ENCODE data around the gene LOXL4. TPM values are rescaled to one million over a fixed set of nuclear protein-coding genes. Genes with fewer than 3 reads are reported as not detected.

Gene LOXL4
- not detected for total RNA-seq
- 0.11 TPM for polyA plus RNA-seq (2013, experiment 1 of 2)
- polyA plus RNA-seq (2013, experiment 2 of 2): 0.53 TPM
- 0 to 0.79 (median 0) reads per million in 172 experiments for total RNA-seq

GRCh38 chr10:98267894-98268693 is at the start of gene LOXL4:
TSS of gene LOXL4 (minus strand) at chr10:98268194. CDS start at chr10:98263019, 5,175 bp downstream.
- Histone ChIP-seq H3K4me3 (ENCODE audit: low read length) (peak within 1 kb of the TSS; percentile 38), H3K27me3 (ENCODE audit: control insufficient read depth in 1 of 2, insufficient read depth in 2 of 2, low read length in 2 of 2) (peaks cover 29 to 35% of the 10 kb centered on the region in 2 experiments)
- H3K9me3 Mint-ChIP-seq: no peaks in the 10 kb centered on the region

GRCh38 chr10:98316661-98317060 is 48.7 kb upstream of the LOXL4 start:
- H3K27ac Mint-ChIP-seq: no peak overlapping the region
- no peaks in the 10 kb centered on the region for H3K36me3 ChIP-seq (ENCODE audit: insufficient read depth, low read length)
- DNase-seq (peak in 2 of 14 experiments; percentile 24 to 27), ATAC-seq (ENCODE audit: poor library complexity) (no peak)
- intact Hi-C loops (cut with DNase I, micrococcal nuclease): loop anchor here in 1 of 2 experiments (10.0 kb wide), 1 partner anchor 402 kb away; no protein-coding TSS in a partner anchor
- H3K36me3 Mint-ChIP-seq (ENCODE audit: low read depth): no peaks in the 10 kb centered on the region
- peaks cover 31% of the 10 kb centered on the region for H3K27me3 Mint-ChIP-seq
- H3K4me1 ChIP-seq (ENCODE audit: insufficient read depth, low read length): no peaks in the 10 kb centered on the region
- H3K9me3 Mint-ChIP-seq: no peaks in the 10 kb centered on the region
- CTCF ChIA-PET: no interaction called here
- H3K4me1 Mint-ChIP-seq (ENCODE audit: low read depth): no peaks in the 10 kb centered on the region
- TF ChIP-seq CTCF (IDR thresholded peaks at IDR 0.05): no peak
- no peak overlapping the region for H3K4me3 Mint-ChIP-seq
- peaks cover 0 to 14% of the 10 kb centered on the region in 2 experiments for H3K27me3 ChIP-seq (ENCODE audit: control insufficient read depth in 1 of 2, insufficient read depth in 2 of 2, low read length in 2 of 2)
- no peaks in the 10 kb centered on the region for H3K9me3 ChIP-seq (ENCODE audit: control insufficient read depth in 1 of 2, insufficient read depth in 1 of 2, low read length in 2 of 2)
- no peak overlapping the region for H3K4me3 ChIP-seq (ENCODE audit: low read length)
- H3K27ac ChIP-seq (ENCODE audit: low read depth in 1 of 2, low read length in 2 of 2): no peak overlapping the region
- POLR2A ChIA-PET: no interaction called here

More at GRCh38 chr10:98267894-98268693, at the start of gene LOXL4:
- Mint-ChIP-seq H3K27ac (no peak within 1 kb of the TSS), H3K4me1 (ENCODE audit: low read depth) (peaks cover 8% of the 10 kb centered on the region), H3K4me3 (peak within 1 kb of the TSS; percentile 31), H3K36me3 (ENCODE audit: low read depth) (no peaks in the 10 kb centered on the region), H3K27me3 (peaks cover 69% of the 10 kb centered on the region)
- peak in 2 of 14 experiments; percentile 24 to 40 for DNase-seq
- intact Hi-C loops (cut with DNase I, micrococcal nuclease): no loop called here
- no peak for ATAC-seq (ENCODE audit: poor library complexity)
- no peak within 1 kb of the TSS for H3K27ac ChIP-seq (ENCODE audit: low read depth in 1 of 2, low read length in 2 of 2)
- ChIA-PET POLR2A (no interaction called here), CTCF (no interaction called here)
- no peaks in the 10 kb centered on the region for H3K36me3 ChIP-seq (ENCODE audit: insufficient read depth, low read length)
- TF ChIP-seq CTCF (IDR thresholded peaks at IDR 0.05): no peak
- peaks cover 0 to 7% of the 10 kb centered on the region in 2 experiments for H3K9me3 ChIP-seq (ENCODE audit: control insufficient read depth in 1 of 2, insufficient read depth in 1 of 2, low read length in 2 of 2)
- H3K4me1 ChIP-seq (ENCODE audit: insufficient read depth, low read length): peaks cover 8% of the 10 kb centered on the region

GRCh38 chr10:98316170-98316569 is 48.2 kb upstream of the LOXL4 start:
- ATAC-seq (ENCODE audit: poor library complexity): no peak
- no peaks in the 10 kb centered on the region for H3K4me1 ChIP-seq (ENCODE audit: insufficient read depth, low read length)

More at GRCh38 chr10:98316170-98316569, 48.2 kb upstream of the LOXL4 start:
- Histone ChIP-seq H3K9me3 (ENCODE audit: control insufficient read depth in 1 of 2, insufficient read depth in 1 of 2, low read length in 2 of 2) (no peaks in the 10 kb centered on the region), H3K36me3 (ENCODE audit: insufficient read depth, low read length) (no peaks in the 10 kb centered on the region), H3K27ac (ENCODE audit: low read depth in 1 of 2, low read length in 2 of 2) (no peak overlapping the region), H3K27me3 (ENCODE audit: control insufficient read depth in 1 of 2, insufficient read depth in 2 of 2, low read length in 2 of 2) (peaks cover 2 to 14% of the 10 kb centered on the region in 2 experiments), H3K4me3 (ENCODE audit: low read length) (no peak overlapping the region)
- no peak for TF ChIP-seq CTCF (IDR thresholded peaks at IDR 0.05)
- intact Hi-C loops (cut with DNase I, micrococcal nuclease): loop anchor here in 1 of 2 experiments (10.0 kb wide), 1 partner anchor 401 kb away; no protein-coding TSS in a partner anchor
- CTCF ChIA-PET: no interaction called here
- POLR2A ChIA-PET: no interaction called here
- Mint-ChIP-seq H3K4me1 (ENCODE audit: low read depth) (no peaks in the 10 kb centered on the region), H3K4me3 (no peak overlapping the region), H3K9me3 (no peaks in the 10 kb centered on the region), H3K36me3 (ENCODE audit: low read depth) (no peaks in the 10 kb centered on the region), H3K27me3 (peaks cover 34% of the 10 kb centered on the region), H3K27ac (no peak overlapping the region)
- DNase-seq: peak in 1 of 14 experiments; percentile 8
